Measurements from ENCODE around the gene ACSL1.
"Not testable (repeated sequence)": the region's sequence is repeated elsewhere in the genome, so short reads cannot be mapped to it uniquely, and the experiment has no call there.

Gene ACSL1

DNA sequence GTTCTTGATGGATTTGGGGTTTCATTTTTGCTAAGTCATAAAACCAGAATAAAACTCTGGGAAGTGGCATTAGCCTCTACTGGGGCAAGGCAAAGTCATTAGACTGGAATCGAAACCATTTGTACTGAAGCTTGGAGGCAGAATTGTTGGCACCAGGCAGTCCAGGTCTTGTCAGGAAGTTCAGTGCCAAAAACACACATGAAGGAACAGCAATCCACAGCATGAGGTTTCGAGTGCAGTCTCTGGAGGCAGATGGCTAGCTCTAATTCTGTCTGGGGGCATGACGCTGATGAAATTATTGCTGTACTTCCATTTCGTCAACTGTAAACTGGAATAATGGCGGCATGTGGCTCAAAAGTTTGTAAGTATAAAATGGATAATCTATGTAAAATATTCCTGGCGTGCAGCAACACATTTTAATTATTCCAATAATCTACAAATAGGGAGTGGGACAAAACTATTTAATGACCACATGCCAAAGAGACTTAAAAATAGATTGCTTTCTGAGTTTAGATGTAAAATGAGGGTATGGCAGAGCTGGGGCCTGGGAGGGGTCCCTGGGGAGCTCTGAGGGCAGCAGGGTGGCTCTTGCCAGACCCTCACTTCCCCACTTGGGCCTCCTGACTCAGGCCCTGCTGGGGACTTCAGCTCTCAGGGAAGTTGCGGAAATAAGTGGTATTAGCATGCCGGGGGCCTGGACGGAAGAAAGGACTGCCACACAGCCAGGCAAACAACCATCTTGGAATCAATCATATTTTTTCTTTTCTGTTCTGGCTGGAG lies 73.1 kb downstream of the ACSL1 start:
- DNase-seq = no peak

DNA sequence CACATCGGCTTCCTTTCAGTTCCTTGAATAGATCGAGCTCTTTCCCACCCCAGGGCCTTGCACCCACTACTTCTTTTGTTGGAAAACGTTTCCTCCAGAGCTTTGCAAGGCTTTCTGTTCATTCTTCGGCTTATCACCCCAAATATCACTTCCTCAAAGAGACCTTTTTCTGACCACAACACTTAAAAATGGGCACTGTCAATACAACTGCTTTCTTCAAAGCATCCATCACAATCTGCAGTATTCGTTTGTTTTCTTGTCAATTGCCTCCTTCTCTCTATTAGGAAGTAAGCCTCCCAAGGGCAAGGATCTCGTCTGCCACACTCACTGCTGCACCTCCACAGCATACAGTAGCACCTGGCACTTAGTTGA lies 74.2 kb downstream of the ACSL1 start:
- no peak for DNase-seq

DNA sequence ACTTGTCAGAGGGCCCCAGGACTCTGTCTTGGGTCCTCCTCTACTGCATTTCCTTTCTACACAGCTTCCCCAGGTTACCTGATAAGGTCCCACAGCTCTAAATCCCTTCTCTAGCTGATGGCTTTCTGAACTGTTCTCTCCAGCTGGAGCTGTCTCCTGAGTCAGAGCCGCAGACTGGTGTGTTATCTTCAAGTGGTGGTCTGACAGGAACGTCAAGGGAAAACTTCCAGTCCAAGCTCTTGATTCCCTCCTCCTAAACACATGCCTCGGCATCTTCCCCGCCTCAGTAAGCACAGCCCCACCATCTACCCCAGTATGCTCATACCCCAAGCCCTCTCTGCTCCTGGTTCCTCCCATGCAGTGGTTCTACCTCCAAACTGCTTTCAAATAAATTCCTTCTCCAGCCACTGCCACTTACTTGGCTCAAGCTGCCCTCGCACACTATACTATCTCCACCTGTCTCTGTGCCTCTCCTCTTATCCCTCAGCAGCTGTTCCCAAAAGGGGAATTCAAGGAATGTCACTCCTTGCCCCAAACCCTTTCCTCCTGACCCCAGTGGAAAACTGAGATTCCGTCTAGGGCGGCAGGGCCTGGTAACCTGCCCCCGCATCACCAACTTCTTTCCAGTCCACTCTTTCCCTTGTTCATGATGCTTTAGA lies 74.7 kb downstream of the ACSL1 start:
- no peak for DNase-seq

DNA sequence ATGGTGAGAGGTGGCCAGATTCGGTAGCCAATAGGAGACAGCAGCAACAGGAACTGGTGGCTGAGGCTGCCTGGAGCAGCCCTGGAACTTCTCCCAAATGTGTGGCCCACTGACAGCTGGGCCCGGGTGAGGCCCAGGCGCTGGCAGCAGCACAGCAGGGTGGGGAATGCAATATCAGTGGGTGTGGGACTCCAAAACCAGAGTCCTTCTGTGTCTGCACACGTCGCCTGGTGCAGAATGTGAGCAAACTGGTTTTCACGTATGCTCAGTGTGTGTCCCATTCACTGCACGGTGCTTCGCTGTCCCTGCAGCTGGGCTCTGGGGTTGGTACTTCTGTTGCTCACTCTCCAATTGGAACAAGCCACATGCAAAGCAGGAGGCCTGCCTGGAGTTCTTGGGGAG lies 77.5 kb downstream of the ACSL1 start:
- peak in 1 of 2 donors; percentile 35 for DNase-seq

DNA sequence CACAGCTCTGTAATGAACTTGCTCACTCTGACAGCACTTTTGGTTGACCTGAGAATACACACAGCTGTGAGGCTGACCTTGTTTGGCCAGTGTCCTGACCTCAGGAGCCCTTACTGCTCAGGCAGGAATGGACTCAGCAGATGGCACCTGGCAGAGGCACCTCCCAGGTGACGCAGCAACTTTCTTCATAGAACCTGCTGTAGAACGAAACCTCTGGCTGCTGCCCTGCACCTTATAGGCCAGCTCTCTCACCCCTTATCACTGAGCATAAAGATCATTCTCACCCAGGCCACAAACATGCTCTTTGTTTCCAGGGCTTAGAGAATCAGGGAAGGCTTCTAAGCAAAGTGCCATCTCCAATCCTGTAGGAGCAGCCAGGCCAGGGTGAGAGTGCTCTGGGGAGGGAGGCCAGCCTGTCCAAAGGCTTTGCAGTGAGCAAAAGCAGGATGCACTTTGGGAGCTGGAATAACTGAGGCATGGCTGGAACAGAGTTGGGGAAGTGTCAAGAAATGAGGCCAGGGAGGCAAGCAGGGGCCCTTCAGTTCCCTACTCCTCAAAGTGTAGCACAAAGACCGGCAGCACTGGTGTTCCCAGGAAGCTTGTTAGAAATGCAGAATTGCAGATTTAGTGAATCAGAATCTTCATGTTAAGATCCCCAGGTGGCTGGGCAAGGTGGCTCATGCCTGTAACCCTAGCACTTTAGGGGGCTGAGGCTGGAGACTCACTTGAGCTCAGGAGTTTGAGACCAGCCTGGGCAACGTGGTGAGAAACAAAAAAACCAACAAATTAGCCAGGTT lies 78.5 kb downstream of the ACSL1 start:
- DNase-seq = no peak

DNA sequence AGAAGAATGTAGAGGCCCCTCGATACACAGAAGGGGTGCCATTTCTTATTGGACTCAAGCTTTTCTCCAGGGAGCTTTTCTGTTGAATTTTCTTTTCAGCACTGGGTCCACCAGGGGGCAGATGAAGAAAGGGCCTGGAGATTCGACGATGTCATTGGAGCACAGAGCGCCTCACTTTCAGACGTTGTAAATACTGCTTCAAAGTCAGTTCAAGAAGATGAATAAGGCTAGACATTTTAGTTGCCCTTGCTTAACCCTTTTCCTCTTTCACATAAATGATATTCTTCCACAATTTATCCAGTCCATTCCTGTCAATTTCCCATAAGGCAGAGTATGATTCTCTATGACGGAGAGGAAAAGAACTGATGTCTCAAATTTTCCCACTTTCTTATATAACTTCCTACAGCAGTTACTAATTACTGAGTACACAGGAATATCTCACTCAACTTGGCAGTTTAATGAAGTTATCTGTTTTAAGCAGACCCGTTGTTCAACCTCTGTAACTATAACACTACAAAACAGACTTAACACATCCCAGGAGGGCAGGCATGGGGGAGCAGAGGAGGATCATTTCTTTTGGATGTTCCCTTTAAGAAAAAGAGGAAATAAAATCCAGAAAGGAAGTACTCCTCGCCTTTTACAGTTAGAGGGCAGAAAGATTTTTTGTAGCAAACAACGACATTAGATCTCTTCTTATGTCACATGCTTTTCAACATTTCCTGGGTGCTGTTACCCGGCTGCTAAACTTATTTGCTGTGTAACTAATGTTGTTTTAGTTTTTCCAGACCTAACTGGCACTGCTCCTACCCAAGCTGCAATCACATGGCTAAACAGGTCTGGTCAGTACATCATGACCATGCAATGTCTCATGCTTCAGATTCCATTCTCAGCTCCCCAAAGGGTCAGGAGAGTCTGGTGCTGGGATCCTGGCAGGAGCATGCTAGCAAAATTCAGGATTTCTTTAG lies 79.7 kb downstream of the ACSL1 start:
- peak; percentile 68 to 87 for DNase-seq

DNA sequence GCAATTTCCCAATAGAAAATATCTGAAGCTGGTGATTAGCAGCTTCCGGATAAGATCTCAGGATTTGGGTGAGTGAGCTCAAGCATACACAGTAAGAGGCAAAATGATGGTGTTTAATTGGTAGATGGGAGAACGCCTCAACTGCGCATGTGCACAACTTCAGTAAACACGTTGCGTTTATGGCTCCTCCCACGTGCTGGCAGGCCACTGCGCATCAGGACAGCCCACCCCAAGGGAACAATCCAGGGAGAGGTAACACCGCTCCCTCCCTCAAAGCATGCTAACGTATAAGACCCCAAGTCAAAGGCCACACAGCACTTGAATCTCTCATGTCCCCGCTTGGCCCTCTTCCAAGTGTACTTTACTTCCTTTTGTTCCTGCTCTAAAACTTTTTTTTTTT lies 81.5 kb downstream of the ACSL1 start:
- no peak for DNase-seq

DNA sequence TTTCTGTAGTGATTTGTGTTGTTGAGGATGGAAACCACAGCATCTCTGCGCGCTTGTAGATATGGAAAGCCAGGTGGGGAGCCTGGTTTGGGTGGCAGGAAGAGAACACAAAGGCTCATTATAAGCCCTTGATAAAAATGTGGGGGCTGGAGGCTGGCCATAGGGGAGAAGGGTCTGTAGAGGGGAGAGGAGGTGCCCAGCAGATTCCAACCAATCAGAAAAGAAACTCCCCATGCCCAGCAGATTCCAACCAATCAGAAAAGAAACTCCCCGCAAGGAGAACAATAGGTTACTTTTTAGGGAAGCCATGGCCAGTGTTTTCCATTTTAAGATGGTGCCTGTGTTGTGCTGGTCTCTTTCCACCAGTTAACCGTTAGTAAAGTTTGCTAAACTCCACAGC lies 82.1 kb downstream of the ACSL1 start:
- DNase-seq = no peak

DNA sequence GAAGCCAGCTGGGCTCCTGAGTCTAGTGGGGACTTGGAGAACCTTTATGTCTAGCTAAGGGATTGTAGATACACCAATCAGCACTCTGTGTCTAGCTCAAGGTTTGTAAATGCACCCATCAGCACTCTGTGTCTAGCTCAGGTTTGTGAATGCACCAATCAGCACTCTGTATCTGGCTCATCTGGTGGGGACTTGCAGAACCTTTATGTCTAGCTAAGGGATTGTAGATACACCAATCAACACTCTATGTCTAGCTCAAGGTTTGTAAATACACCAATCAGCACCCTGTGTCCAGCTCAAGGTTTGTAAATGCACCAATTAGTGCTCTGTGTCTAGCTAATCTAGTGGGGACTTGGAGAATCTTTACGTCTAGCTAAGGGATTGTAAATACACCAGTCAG lies 84.1 kb downstream of the ACSL1 start:
- not testable (repeated sequence) for DNase-seq

DNA sequence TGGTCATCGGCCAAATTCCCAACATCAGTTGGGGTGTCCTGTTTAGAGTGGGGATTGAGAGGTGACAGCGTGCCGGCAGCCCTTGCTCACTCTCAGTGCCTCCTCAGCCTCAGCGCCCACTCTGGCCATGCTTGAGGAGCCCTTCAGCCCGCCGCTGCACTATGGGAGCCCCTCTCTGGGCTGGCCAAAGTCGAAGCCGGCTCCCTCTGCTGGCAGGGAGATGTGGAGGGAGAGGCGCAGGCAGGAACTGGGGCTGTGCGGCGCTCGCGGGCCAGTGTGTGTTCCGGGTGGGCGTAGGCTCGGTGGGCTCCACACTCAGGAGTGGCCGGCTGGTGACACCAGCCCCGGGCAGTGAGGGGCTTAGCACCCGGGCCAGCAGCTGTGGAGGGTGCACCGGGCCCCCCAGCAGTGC lies 84.8 kb downstream of the ACSL1 start:
- DNase-seq = no peak

DNA sequence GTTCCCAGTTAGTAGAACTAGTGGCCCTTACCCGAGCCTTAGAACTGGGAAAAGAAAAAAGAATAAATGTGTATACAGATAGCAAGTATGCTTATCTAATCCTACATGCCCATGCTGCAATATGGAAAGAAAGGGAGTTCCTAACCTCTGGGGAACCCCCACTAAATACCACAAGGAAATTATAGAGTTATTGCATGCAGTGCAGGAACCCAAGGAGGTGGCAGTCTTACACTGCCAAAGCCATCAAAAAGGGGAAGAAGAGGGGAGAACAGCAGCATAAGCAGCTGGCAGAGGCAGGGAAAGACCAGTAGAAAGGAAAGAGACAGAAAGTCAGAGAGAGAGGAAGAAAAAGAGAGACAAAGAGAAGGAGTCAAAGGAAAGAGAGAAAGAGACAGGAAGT lies 86.2 kb downstream of the ACSL1 start:
- DNase-seq = peak; percentile 69 to 74

DNA sequence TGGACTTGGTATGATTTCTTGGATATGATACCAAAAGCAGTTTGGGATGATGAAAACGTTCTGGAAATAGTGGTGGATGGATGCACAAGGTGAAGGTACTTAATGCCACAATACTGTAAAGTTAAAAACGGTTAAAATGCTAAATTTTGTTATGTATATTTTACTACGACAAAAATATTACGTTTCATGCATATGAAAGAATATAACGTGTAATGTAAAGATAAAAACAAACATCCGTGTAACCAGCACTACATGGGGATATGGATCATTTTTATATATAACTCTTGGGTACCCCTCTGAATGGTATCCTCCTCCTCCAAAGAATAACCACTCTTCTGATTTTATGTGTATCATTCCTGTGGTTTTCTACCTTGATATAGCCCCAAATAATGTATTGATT lies 91.0 kb downstream of the ACSL1 start:
- DNase-seq = no peak

DNA sequence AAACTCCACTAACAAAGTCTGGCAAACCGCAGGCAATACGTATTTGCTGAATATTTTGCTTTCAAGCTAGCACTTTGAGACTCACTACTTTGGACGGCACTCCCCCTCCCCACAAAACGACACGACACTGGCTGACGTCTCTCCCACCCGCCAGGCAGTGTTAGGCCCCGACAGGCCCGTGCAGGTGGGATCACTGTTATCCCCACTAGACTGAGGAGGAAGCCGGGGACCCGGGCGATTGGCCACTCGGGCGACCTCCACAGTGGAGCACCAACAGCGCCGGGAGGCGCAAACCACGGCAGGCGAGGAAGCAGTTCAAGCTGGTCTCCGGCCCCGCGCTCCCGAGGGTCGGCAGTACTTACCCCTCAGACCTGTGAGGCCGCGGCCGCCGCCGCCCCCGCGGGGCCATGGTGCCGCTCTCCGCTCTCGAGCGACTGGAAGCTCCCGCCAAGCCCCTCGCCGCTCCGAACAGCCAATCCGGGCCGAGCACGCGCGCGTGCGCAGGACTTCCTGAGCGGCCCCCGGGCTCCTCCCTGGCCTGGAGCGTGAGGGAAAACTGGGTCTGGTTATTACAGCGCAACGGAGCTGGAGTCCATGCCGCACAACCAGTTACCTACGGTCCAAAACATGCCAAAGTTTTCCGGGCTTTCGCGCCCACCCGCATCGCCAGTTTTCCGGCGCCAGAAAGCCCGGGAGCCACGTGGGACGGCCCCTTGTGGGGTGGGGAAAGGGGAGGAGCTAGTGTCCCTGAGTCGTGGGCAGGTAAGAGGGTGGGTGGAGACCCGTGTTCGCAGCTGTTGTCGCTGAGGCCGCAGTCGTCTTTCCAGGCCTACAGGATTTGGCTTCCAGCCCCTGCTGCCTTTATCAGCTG lies 91.9 kb downstream of the ACSL1 start, which contains the start of gene CENPU:
CENPU (minus strand) TSS at position 443 of the 871 bp plus-strand sequence; CDS start at position 409, 34 bp downstream.
- DNase-seq = peak; percentile 98

DNA sequence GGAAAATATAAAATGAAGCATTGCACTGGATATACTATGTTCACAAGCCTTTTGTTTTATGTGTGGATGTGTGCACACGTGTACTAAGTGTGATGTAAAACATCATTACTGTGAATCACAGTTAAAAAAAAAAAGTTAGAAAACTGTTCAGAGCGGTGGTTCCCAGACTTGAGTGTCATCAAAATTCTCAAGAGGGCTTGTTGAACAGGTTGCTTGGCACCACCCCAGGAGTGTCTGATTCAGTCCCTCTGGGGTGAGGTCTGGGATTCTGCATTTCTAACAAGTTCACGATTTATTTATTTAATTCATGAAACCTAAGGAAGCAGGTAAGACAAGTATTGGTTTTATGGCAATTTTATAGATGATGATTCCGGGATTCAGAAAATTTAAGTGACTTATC lies 93.6 kb downstream of the ACSL1 start:
- DNase-seq = no peak

DNA sequence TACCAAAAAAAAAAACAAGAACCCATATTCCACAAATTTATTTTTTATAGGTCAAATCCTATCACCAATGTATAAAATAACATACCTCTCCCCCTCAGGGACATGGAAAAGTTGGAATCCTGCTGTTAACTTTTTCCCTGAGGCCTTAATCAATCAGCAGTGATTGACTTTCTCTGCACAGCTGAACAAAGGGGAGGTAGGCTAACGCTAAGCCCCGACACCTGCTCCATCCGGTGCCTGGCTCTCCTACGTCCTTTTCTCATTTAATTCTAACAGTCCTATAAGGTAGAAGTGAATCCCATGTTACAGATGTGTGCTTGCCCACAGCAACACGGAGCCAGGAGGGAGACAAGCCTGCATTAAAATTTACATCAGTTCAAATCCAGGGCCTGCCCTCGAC lies 94.7 kb downstream of the ACSL1 start:
- DNase-seq = no peak

DNA sequence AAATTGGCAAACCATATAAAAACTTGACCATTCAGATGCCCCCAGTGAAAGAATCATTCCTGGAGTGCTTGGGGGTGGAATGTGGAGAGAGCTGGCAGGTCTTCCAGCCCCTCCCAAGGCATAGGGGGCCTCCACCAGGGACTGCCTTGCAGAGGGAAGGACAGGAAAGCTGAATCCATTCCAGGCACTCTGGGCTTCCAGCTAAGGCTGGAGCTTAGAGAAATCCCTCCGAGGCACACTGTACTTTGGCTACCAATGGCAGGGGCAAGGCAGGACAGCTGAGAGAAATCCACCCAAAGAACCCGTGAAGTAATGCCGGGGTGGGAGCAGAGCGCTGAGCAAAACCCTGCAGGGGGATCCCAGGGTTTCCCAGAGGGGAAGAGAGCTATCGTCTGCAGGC lies 95.8 kb downstream of the ACSL1 start:
- DNase-seq = no peak

DNA sequence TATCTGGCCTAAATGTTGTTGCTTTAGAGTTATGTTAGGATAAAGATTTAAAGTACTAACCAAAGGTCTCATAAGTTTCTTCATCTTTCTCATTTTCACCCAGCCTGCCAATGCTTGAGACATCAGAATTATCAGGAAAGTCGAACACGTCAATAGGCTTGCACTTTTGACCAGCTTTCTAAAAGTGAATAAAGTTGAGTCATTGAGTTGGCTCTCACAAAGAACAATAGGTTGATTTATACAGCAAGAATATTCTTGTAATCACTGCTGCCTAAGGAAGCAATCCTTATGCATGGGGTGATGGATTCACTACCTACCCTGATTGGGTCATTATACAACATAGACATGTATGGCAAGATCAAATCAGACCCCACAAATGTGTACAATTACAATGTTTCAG lies 96.9 kb downstream of the ACSL1 start:
- DNase-seq = no peak

DNA sequence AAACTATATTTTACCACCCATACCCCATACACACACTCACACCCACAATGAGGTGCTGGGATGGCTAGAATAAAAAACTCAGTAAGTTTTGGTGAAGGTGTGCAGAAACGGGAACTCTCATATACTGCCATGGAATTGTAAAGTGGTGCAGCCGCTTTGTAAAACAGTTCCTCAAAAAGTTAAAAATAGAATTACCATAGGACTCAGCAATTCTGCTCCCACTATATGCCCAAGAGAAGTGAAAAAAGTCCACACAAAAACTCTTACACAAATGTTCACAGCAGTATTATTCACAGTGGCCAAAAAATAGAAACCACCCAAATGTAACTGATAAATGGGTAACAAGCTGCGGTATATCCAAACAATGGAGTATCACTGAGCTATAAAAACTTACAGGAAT lies 98.3 kb downstream of the ACSL1 start:
- peak; percentile 30 to 54 for DNase-seq

DNA sequence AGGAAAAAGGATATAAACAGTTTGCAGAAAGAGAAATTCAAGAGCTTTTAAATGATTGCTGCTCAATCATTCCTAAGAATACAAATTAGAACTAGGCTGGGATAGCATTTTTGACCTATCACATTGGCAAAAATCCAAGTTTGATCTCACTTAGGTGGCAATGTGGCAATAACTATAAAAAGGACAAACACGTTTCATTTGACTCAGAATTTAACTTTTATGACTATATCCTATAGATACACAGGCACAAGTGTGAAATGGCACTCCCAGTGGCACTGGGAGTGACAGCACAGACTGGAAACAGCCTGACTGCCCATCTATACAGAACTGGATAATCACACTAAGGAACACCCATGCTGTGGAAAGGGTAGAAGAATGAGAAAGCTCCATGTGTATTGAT lies 103.0 kb downstream of the ACSL1 start:
- DNase-seq = no peak

DNA sequence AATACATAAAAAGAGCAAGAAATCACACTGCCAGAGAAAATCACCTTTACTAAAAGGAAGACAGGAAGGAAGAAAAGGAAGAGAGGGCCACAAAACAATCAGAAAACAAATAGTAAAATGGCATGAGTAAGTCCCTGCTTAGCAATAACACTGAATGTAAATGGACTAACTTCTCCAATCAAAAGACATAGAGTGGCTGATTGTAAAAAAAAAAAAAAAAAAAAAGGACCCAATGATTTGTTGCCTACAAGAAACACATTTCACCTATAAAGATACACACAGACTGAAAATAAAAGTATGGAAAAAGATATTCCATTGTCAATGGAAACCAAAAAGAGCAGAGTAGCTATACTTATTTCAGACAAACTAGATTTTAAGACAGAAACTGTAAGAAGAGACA lies 104.5 kb downstream of the ACSL1 start:
- no peak for DNase-seq

DNA sequence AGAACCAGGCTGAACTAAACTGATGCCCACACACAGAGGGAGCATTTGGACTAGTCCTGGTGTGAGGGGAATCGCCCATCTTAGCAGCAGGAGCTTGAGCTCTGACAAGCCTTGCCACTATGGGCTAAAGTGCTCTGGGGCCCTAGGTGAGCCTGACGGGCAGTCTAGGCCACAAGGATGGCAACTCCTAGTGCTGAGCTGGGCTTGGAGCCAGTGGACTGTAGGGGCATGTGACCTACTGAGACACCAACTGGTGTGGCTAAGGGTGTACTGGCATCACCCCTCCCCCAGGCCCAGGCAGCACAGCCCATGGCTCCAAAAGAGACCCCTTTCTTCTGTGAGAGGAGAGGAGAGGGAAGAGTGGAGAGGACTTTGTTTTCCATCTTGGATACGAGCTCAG lies 106.4 kb downstream of the ACSL1 start:
- no peak for DNase-seq
